ENCODE results near the gene SEL1L3.
A peak's percentile ranks its signal among the peaks of the same experiment; 100 is the strongest.

SEL1L3 gene

DNA sequence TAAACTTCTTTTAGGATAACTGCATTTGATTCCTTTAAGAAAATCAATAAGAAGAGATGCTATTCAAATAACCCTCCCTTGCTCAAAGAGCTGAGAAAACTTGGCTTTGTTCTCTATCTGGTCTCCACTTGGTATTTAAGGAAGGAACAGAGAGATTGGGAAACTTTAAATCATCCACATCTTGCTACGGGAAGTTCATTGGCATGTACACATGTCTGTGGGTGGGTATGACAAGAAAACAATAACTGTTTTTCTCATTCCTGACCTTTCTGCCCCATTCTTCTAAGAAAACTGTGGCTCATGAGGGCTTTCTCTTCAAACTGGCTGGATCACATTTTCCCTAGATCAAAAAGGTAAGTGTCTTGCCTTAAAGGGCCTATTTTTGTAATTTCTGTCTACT, 6.0 kb downstream of the SEL1L3 start:
- no peak for DNase-seq (ENCODE audit: low read depth in 2 of 2)

DNA sequence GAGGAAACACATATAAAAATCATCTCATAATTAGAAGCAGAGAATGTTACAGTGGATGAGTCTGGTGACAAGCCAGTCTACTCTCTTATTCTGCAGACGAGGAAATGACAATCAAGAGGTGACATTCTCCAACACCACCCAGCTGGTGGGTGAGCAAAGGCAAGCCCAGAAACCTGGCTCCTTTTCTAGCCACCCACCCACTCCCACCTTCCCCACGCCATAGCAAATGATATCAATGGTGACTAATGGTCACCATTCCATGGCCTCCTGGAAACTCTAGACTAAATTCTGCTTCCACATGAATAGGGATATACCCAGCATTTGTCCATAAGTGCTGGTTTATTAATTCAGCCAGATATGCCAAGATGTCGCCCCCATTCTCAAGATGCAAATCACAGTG, 10.7 kb downstream of the SEL1L3 start:
- no peak for DNase-seq (ENCODE audit: low read depth in 2 of 2)

DNA sequence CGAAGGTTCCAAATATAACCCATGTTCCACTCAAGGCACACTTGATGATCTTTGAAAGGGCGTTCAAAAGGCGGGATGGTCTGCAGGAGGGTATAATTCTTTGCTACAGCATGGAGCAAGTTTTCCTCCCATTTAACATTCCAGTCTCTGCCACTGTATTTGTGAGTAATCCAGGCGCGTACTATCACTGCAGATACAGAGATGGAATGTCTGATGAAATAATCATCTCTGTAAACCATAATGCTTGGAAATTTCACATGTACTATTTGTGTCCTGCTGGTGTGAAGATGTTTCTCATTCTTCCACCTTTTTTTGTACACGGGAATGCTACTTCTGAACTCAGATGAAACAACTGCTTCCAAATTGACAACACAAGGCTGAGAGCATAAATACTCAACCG, 15.5 kb downstream of the SEL1L3 start:
- DNase-seq (ENCODE audit: low read depth in 2 of 2), result peak; percentile 14 to 20

DNA sequence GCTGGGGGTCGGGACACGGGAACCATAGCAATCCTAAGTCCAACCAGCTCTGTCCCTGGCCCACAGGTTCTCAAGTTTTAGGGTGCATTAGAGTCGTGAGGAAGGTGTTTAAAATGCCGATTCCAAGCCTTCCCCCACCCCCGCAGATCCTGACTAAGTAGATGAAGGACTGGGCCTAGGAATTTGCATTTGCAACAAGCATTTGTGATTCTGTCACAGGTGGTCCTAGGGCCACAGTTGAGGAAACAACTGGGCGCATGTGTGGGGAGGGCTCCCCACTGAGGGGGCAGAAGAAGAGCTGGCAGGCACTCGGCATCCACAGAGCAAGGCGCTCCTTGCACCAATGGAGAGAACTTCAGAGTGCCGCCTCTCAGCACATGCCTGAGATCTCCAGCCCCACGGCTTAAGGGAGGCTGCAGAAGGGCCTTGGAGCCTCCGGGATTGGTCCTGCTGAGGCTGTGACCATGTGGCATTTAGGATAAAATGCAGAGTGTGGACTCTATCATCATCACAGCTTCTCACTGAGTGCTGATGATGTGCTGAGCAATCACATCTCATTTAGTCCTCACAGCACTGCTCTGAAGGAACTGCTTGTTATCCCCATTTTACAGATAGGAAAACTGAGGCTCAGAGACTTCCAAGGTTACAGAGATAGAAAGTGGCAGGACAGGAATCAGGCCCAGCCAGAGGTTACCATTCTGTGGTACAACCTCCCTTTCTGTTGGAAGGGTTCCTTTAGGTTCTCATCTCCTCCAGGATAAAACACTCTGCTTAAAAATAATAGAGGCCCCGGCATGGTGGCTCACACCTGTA, 16.7 kb downstream of the SEL1L3 start:
- DNase-seq (ENCODE audit: low read depth in 2 of 2), result no peak

DNA sequence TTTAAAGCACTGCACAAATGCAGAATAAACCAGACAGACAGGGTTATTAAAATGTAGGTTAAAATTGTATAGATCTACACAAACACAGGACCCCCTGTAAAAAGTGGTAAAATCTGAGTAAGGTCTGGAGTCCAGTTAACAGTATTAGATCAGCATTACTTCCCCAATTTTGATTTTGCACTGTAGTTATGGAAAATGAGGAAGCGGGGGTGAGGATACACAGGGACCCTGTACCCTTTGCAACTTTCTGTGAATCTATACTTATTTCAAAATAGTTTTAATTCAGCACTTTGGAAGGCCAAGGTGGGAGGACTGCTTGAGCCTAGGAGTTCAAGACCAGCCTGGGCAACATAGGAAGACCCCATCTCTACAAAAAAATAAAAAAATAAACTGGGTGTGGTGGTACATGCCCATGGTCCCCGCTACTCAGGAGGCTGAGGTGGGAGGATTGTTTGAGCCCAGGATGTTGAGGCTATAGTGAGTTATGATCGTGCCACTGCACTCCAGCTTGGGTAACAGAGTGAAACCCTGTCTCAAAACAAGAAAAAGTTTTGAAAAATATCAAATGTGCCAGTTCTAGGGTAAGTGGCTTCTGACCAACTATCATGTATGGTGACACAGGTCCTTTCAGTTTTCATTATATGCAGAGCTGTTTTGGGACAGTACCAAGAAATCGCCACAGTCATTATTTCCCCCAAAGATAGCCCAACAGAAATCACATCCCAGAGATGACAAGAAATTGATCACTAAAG, 17.7 kb downstream of the SEL1L3 start:
- DNase-seq (ENCODE audit: low read depth in 2 of 2), result no peak

DNA sequence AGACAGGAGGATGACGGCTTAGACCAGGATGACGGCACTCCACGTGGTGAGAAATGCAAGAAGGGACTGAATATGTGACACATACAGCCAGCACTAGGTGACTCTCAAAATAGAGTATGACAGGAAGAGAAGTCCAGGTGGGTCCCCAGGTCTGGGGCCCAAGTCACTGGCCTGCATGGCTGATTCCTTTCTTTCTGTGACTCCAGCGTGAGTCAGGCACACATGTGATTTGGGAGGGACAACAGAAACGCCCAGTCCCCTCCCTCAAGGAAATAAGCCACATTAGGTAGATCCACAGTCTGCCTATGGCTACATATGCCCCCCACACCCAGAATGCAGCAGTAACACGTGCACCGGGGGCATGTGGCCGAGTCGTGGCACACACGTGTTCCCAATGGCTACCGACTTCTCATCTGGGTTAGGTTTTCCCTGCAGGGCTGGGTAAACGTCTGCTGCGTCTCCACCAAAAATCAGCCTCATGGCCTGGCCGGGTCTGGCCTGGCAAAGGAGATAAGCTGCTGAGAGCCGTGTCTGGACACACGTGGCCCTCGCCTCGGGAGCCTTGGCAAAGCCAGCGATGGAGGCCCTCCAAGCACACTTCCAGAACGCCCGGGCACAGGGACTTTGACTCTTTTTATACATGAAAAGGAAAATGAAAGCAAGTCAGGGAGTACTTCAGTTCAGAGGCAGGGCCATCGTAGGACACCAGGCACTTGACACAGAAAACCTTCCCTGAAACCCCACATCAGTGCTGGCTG, 19.3 kb downstream of the SEL1L3 start:
- no peak for DNase-seq (ENCODE audit: low read depth in 2 of 2)

DNA sequence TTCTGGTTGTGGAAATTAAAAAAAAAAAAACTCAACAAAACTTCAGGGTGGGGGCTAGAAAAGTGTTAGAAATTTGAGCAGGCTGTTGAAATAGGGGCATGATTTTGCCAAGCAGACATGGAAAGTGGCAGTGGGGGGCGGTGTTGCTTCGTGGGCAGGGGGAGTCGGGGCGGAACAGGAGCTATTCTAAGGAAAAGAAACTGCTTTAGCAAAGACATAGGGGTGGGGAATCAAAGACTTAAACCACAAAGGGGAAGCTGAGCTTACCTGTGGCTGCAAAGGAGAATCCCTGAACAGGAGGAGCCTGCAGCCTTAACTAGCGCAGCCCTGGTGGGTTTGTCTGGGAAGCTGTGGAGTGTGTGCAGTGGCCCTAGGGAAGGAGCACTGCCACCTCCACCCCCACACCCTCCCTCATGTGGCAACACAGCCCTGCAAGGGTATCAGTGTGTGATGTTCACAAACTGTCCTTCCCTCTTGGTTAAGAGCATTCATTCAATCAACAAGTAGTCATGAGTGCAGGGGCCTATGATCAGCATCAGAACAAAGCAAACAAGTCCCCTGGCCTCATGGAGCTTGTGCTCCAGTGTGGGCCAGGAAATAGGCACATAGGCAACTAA, 20.5 kb downstream of the SEL1L3 start:
- DNase-seq (ENCODE audit: low read depth in 2 of 2), result no peak

DNA sequence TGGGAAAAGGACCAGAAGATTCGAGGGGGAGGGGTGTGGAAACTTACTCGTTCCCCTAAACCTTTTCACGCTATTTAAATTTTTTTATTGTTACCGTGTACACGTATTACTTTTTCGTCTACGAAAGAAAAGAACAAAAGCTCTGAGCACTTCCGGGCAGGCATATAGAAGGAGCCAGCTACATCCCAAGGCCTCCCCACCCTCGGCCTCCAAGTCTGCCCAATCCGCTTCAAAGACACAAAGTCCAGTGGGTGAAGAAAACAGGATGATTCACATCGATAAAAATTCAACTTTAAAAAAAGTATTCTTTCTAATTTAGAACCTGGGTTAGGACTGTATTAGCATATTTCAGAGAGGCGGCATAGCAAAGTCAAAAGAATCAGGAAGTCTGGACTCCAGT, 23.1 kb downstream of the SEL1L3 start:
- DNase-seq (ENCODE audit: low read depth in 2 of 2), result no peak

DNA sequence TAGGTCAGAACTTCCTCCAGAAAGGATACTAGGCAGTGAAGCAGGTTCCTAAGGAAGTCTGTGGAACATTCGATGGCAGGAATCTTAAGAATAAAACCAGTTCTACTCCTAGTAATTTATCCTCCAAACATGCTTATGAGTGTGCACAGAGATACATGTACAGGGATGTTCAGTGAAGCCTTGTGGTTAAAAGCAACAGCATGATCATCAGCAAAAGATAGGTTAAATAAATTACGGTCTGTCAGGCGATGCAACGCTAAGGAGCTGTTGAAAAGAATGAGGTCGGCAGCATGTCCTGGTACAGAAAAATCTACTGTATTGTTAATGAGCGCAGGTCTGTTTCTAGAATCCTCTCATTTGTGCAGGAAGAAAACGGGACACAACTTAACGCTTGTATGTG, 23.6 kb downstream of the SEL1L3 start:
- DNase-seq (ENCODE audit: low read depth in 2 of 2), result no peak

DNA sequence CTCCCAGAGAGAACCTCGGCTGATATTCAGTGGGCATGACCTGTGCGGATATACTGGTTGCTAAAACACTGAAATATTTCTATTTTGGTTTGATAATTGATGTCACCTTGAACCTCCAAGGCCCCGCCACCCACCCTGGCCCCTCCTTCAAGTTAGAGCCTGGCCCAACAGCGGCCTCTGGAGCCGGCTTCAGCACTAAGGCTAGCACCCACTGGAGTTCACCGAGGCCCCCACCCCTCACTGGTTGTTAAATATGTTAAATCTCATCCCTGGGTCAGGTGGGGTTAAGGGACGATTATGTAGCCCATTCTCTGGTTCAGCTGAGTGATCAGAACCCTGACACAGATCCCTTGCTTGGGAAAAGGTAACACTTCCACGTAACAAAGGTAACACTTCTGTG, 24.3 kb downstream of the SEL1L3 start:
- DNase-seq (ENCODE audit: low read depth in 2 of 2), result no peak

DNA sequence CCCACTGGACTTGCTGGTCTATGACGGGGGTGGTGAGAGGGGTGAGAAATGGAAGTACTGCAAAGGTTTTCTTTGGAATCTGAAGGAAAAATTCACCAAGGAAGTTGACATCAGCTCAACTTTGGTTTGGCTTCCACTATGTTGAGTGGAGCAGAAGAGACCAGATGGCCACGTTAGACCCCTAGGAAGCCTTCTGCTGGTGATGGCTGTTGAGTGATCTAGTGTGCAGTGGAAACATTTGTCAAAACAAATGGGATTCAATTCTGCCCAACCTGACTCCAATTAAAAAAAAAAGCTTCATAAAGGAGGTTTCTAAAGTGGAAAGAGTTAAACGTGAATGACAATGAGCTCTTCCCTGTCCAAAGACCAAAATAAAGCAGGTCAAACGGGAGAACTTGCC, 25.7 kb downstream of the SEL1L3 start:
- no peak for DNase-seq (ENCODE audit: low read depth in 2 of 2)

DNA sequence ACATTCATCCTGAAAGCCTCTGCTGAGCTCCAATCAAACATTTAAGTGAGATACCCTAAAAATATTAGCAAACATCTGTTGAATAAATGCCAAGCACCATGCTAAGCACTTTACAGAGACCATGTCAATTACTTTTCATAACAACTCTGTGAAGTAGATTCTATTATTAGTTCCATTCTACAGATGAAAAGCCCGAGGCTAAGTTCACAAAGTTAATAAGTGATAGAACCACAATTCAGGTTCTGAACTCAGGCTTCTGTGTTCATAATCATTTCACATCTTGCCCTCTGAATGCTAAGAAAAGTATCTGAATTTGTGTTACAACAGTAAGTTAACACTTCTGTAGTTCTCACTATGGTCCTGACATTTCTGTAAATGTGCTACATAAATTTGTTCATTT, 27.4 kb downstream of the SEL1L3 start:
- DNase-seq (ENCODE audit: low read depth in 2 of 2), result no peak

DNA sequence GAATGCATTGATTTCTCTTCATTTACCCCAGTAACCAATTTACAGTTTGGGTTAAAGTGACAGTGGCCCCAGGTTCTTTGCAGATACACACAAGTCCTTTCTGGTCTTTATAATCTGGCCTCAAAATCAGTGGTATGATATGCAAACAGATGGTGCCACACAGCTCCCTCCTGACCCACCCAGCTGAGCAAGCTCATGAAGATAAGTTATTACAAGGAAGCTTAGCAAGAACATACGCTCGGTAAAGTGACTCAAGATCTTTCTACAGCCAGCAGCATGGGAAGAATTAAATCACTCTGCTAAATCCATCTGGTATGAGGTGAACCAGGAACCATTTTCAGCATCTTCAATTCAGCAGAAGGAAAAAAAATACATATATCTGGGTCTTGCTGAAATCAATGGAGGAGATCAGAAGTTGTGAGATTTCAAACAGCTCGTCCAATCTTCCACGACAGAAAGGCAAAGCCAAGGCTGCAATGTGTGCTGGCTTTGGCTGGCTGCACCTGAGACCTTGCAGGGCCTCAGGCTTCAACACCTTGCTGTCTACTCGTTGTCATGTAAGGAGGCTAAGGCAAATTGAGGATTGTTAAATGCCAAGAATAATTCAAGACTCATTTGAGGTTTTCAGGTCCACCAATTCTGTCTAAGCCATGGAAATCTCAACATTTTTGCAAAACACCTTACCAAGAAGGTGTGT, 28.2 kb downstream of the SEL1L3 start:
- no peak for DNase-seq (ENCODE audit: low read depth in 2 of 2)

DNA sequence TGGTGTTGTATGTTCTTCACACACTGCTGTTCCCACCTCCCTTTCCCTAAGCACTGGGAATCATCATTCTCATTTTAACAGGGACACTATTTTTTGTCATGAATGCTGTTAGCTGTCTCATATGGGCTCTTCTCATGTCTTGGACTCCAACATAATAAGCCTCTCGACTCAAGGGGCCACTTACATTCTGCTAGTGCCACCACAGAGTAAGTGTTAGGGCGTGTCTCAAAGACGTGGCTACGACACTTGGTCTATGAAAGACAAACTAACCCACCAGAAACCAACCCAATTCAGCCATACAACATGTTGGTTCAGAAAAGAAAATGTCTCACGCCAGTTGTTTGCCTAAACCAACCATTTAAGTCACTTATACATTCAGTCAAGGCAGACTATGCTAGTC, 32.2 kb downstream of the SEL1L3 start:
- no peak for DNase-seq (ENCODE audit: low read depth in 2 of 2)

DNA sequence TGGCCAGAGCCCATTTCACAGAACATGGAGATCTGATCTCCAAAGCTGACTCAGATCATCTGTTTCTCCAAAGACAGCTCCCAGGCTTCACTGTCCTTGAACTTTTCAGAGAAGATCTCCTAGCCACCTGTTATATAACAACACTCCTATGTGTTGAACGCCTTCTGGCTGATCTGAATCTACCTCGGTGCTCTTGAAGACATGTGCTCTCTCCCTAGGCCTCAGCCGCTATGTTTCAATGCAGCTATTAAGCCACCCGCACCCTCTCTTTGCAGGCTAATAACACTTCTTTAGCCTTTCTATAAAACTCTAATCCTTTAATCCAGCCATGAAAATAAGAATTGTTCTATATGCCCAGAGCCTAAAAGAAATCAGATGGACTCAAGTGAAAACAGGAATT, 34.9 kb downstream of the SEL1L3 start:
- DNase-seq (ENCODE audit: low read depth in 2 of 2), result no peak

DNA sequence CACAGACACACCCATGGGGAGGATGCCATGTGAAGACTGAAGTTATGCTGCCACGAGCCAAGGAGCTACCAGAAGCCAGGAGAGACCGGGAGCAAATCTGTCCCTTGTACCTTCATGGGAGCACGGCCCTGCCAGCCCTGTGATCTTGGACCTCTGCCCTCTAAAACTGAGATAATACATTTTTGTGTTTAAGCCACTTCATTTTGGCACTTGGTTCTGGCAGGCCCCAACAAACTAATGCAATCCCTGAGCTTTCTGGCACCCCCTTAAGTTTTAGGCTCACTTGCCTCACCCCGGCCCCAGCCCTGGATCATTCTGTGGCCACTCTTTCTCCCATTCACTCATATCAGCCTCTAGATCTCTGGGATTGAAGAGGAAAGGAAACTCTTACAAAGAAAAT, 35.4 kb downstream of the SEL1L3 start:
- no peak for DNase-seq (ENCODE audit: low read depth in 2 of 2)

DNA sequence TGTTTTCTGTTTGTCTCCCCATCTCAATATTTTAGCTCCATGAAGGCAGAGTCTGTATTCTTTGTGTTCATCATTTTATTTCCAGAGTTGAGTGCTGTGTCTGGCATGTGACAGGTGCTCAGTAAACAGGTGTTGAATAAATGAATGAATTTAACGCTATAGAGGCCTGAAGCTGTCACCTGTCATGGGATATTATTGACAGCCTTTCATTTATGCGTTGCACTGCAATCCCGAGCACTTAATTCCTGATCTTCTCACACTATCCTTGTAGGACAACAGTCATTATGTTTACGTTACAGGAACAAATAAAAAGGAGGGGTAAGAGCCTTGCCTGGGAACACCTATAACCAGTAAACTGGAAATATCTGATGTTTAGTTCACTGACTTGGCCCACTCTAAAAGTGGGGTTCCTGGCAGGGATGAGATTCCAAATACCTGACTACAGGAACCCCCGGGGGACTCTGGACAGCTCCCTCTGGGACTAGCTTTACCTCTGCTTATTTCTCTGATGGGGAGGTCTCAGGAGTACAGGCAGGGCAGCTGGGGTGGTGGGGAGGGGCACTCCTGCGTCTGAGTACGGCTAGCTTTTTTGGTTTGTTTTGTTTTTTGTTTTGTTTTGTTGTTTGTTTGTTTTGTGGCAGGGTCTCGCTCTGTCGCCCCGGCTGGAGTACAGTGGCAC, 36.6 kb downstream of the SEL1L3 start:
- DNase-seq (ENCODE audit: low read depth in 2 of 2), result no peak

DNA sequence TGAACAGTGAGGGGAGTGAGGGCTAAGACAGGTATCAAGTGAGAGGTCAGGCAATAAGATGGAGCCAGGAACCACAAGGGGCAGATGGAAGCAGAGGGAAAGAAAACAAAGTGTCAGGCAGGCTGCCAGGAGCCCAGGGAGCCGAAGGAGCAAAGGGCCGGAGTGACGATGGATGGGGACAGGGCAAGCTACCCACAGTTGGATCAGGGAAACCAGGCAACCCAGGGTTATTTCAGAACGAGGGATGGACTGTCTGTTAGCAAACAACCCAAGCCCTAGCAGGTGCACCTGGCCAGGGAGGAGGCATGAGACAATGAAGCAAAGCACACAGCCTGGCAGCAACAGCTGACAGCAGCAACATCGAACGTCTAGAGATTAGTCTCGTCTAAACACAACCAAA, 39.2 kb downstream of the SEL1L3 start:
- DNase-seq (ENCODE audit: low read depth in 2 of 2), result no peak

DNA sequence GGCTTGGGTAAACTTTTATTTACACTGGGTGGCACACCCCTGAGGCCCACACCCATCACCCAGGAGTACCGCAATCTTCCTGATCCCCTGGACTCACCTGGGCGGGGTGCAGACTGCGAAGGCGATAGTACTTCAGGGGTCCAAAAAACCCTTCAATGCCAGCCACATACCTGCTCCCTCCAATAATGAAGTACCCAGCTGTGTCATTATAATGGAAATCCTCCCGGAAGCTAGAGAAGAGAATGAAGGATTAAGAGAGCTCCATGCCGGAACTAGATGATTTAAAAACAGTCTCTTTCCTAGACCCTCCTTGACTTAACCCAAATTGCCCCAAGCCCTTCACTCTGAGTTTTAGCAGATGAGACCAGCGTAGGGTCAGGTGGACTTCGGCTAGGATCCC, 40.9 kb downstream of the SEL1L3 start:
- no peak for DNase-seq (ENCODE audit: low read depth in 2 of 2)

DNA sequence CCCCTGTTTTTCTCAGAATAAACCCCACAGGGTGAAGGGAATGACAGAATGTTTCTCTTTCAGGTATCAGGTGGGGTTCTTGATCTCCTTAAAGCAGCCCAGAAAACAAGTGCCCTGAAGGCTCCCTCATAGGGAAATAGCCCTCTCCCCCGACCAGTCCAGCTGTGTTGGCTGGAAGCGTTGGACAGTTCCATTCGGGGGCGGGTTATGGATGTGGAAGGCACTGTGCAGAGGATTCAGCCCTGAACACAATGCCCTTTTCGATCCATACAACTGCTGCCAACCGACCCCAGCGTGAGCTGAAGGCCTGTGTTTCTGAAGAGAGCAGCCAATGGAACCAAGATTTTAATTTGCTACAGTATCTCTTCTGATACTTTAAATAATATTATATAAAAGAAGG, 41.5 kb downstream of the SEL1L3 start:
- DNase-seq (ENCODE audit: low read depth in 2 of 2), result no peak

DNA sequence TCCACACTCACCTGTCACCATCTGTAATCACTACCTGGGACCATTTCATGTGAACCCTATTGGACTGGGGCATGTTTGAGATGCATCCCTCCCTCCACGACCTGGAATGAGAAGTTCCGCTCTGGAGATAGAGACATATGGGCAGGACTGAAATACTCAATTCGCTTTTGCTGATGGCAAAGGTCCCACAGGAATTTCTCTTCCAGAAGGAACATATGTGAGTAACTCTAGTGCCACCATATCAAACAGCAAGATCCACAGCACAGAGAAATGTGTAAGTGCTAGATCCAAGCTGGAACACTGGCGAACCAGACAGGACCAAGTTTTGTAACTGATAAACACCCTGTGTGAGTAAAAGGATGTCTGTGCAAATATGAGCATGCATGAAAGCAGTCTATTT, 43.9 kb downstream of the SEL1L3 start:
- DNase-seq (ENCODE audit: low read depth in 2 of 2), result no peak
